HG02852 (cell line): ENCODE measurements around the gene ASIC1.

ENCODE experiments used
- ATAC-seq: cut with Tn5 transposase; IDR thresholded peaks from one replicate; pipeline ENCODE4 v1.9.1; 2021; ENCODE audit warnings: mild to moderate bottlenecking, moderate library complexity; ENCODE audit not compliant: unreplicated experiment

Gene ASIC1

GRCh38 chr12:50059440-50060119, 2.2 kb downstream of the ASIC1 start:
- ATAC-seq = no peak

- no peak for ATAC-seq
Measured at GRCh38 chr12:50060120-50060468, 2.7 kb downstream of the ASIC1 start.

- ATAC-seq = no peak
Measured at GRCh38 chr12:50061171-50061570, 3.8 kb downstream of the ASIC1 start.

GRCh38 chr12:50061946-50062686, 4.7 kb downstream of the ASIC1 start:
- no peak for ATAC-seq

GRCh38 chr12:50062728-50063460, 5.5 kb downstream of the ASIC1 start:
- no peak for ATAC-seq

- ATAC-seq = no peak
Measured at GRCh38 chr12:50065726-50066310, 8.4 kb downstream of the ASIC1 start.

- no peak for ATAC-seq
Measured at GRCh38 chr12:50066402-50066801, 9.0 kb downstream of the ASIC1 start.

GRCh38 chr12:50069069-50069468, 11.7 kb downstream of the ASIC1 start:
- no peak for ATAC-seq

- ATAC-seq = no peak
Measured at GRCh38 chr12:50069539-50069938, 12.1 kb downstream of the ASIC1 start.

- no peak for ATAC-seq
Measured at GRCh38 chr12:50070314-50071060, 13.1 kb downstream of the ASIC1 start.

- no peak for ATAC-seq
Measured at GRCh38 chr12:50072198-50072907, 15.0 kb downstream of the ASIC1 start.

- no peak for ATAC-seq
Measured at GRCh38 chr12:50073206-50073605, 15.8 kb downstream of the ASIC1 start.

GRCh38 chr12:50073712-50074111, 16.3 kb downstream of the ASIC1 start:
- no peak for ATAC-seq

GRCh38 chr12:50074936-50075807, 17.8 kb downstream of the ASIC1 start:
- peak; percentile 91 for ATAC-seq

- ATAC-seq = no peak
Measured at GRCh38 chr12:50075808-50076170, 18.4 kb downstream of the ASIC1 start.

- ATAC-seq = no peak
Measured at GRCh38 chr12:50077099-50077498, 19.7 kb downstream of the ASIC1 start.

GRCh38 chr12:50078281-50078680, 20.9 kb downstream of the ASIC1 start:
- ATAC-seq = no peak

GRCh38 chr12:50079771-50080170, 22.4 kb downstream of the ASIC1 start:
- ATAC-seq = no peak

- no peak for ATAC-seq
Measured at GRCh38 chr12:50081096-50081808, 23.9 kb downstream of the ASIC1 start.
